IPS DF 6.9 (cell line): ENCODE results near the gene RBM20.
"Not testable (repeated sequence)": the region's sequence is repeated elsewhere in the genome, so short reads cannot be mapped to it uniquely, and the experiment has no call there.

Experiments used
- DNase-seq: peaks from one replicate; pipeline ENCODE4 v3.0.0-alpha.2; 2013; ENCODE audit warnings: low read depth, low spot score
- H3K27ac ChIP-seq: one replicate; pipeline ENCODE4 v1.5.1; 2013; ENCODE audit warnings: low read length, control low read depth
- H3K27me3 ChIP-seq: 2 replicates; pipeline ENCODE4 v1.6.1; 2013; ENCODE audit warnings: mild to moderate bottlenecking, low read length; ENCODE audit not compliant: control insufficient read depth, insufficient read depth
- H3K36me3 ChIP-seq: 2 replicates; pipeline ENCODE4 v1.6.1; 2013; ENCODE audit warnings: low read length; ENCODE audit not compliant: control insufficient read depth, insufficient read depth
- H3K4me1 ChIP-seq: 2 replicates; pipeline ENCODE4 v1.6.1; 2013; ENCODE audit warnings: low read length; ENCODE audit not compliant: control insufficient read depth, insufficient read depth
- H3K4me3 ChIP-seq: 2 replicates; pipeline ENCODE4 v1.5.1; 2013; ENCODE audit warnings: mild to moderate bottlenecking, low read length
- H3K9me3 ChIP-seq: 2 replicates; pipeline ENCODE4 v1.6.1; 2013; ENCODE audit warnings: low read length, inconsistent platforms; ENCODE audit not compliant: control insufficient read depth, insufficient read depth
- whole genome bisulfite sequencing: extraction: QIAGEN DNeasy Blood & Tissue Kit; methylation state at CpG from one replicate; pipeline ENCODE4 v1.1.7; 2013; ENCODE audit warnings: mixed read lengths, missing lambda C conversion rate; ENCODE audit not compliant: insufficient read length, insufficient coverage; 5-methylcytosine and 5-hydroxymethylcytosine counted together

The RBM20 gene

GRCh38 chr10:110660289-110660688, 16.2 kb downstream of the RBM20 start:
- H3K27me3 ChIP-seq, H3K4me3 ChIP-seq, DNase-seq, H3K36me3 ChIP-seq, H3K9me3 ChIP-seq, H3K27ac ChIP-seq, H3K4me1 ChIP-seq: not testable (repeated sequence)
- no CpG with 5 or more reads among the region's 8 CpGs for WGBS

DNA sequence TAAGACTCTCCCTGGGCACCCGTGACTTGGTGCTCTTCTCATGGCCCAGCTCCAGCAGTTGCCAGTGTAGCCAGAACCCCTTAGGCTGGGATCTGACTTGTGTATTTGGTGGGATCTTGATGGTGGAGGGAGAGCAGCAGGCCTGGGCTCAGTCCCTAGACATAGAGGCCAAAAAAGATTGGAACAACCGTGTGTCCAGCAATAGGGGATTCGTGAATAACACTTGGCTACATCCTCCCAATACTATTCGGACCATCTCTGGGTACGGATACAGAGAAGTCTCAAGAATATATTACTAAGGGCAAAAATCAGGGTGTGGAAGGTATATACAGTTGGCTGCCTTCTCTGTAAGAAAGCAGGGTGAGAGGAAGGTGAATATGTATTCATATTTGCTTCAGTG, 17.2 kb downstream of the RBM20 start:
- Histone ChIP-seq H3K27me3 (no peaks in the 10 kb centered on the region), H3K27ac (no peak overlapping the region), H3K4me1 (no peaks in the 10 kb centered on the region), H3K36me3 (no peaks in the 10 kb centered on the region), H3K9me3 (no peaks in the 10 kb centered on the region), H3K4me3 (no peak overlapping the region)
- WGBS = no CpG with 5 or more reads among the region's 5 CpGs
- DNase-seq = no peak

DNA sequence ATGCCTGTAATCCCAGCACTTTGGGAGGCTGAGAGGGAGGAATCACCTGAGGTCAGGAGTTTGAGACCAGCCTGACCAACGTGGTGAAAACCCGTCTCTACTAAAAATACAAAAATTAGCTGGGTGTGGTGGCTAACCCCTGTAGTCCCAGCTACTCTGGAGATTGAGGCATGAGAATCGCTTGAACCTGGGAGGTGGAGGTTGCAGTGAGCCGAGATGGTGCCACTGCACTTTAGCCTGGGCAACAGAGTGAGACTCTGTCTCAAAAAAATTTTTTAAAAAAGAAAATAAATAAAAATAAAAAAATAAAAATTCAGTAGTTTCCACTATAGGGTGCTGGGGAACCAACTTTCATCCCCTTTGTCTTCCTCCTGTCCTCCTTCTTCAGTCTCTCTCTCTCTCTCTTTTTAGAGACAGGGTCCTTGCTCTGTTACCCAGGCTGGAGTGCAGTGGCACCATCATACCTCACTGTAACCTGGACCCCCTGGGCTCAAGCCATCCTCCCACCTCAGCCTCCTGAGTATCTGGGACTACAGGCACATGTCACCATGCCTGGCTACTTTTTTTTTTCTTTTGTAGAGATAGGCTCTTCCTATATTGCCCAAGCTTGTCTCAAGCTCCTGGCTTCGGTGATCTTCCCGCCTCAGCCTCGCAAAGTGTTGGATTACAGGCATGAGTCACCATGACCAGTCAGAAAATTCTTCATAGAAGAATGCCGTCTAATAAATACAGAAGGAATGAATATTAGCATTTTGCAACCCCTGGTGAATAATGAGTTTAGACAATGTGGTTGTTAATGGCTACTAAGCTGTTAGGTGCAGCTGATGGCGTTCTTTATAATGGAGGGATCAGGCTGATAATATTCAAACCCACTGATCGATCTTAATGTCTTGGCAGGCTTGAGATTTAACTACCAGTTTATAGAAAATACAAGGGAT, 20.6 kb downstream of the RBM20 start:
- DNase-seq = no peak

GRCh38 chr10:110666259-110666658, 22.1 kb downstream of the RBM20 start:
- H3K9me3 ChIP-seq, H3K36me3 ChIP-seq, H3K4me3 ChIP-seq, DNase-seq, H3K27me3 ChIP-seq, H3K4me1 ChIP-seq, H3K27ac ChIP-seq: not testable (repeated sequence)
- WGBS = no CpG with 5 or more reads among the region's 2 CpGs

More for the DNA sequence above, 20.6 kb downstream of the RBM20 start:
- Histone ChIP-seq H3K27ac (no peak overlapping the region), H3K4me3 (no peak overlapping the region), H3K36me3 (no peaks in the 10 kb centered on the region), H3K9me3 (no peaks in the 10 kb centered on the region), H3K4me1 (peaks cover 6% of the 10 kb centered on the region; the same call in 1 of the 2 replicates), H3K27me3 (peaks cover 2% of the 10 kb centered on the region; the same call in 1 of the 2 replicates)
- no CpG with 5 or more reads among the region's 10 CpGs for WGBS

- Histone ChIP-seq H3K27ac (no peak overlapping the region), H3K27me3 (peaks cover 7% of the 10 kb centered on the region; the same call in 1 of the 2 replicates), H3K9me3 (no peaks in the 10 kb centered on the region), H3K4me1 (peaks cover 6% of the 10 kb centered on the region; the same call in 1 of the 2 replicates), H3K36me3 (no peaks in the 10 kb centered on the region), H3K4me3 (no peak overlapping the region)
- no CpG with 5 or more reads among the region's 3 CpGs for WGBS
- no peak for DNase-seq
These were observed 22.5 kb downstream of the RBM20 start for GRCh38 chr10:110666673-110667072.

- no peak for DNase-seq
- Histone ChIP-seq H3K4me3 (no peak overlapping the region), H3K36me3 (no peaks in the 10 kb centered on the region), H3K27ac (no peak overlapping the region), H3K27me3 (peaks cover 12% of the 10 kb centered on the region; the same call in 1 of the 2 replicates), H3K4me1 (peaks cover 6% of the 10 kb centered on the region; the same call in 1 of the 2 replicates), H3K9me3 (no peaks in the 10 kb centered on the region)
- no CpG with 5 or more reads among the region's 9 CpGs for WGBS
These were observed 23.6 kb downstream of the RBM20 start for GRCh38 chr10:110667620-110668343.

GRCh38 chr10:110668443-110668842, 24.3 kb downstream of the RBM20 start:
- no peaks in the 10 kb centered on the region for H3K9me3 ChIP-seq
- DNase-seq = no peak
- no peak overlapping the region for H3K4me3 ChIP-seq
- WGBS = no CpG with 5 or more reads among the region's 5 CpGs
- H3K4me1 ChIP-seq = peaks cover 6% of the 10 kb centered on the region; the same call in 1 of the 2 replicates
- H3K27ac ChIP-seq = no peak overlapping the region
- H3K27me3 ChIP-seq = peaks cover 12% of the 10 kb centered on the region; the same call in 1 of the 2 replicates
- no peaks in the 10 kb centered on the region for H3K36me3 ChIP-seq

- DNase-seq = no peak
These were observed 26.2 kb downstream of the RBM20 start for GRCh38 chr10:110670335-110670734.

GRCh38 chr10:110671788-110672579, 27.8 kb downstream of the RBM20 start:
- Histone ChIP-seq H3K4me3 (peak overlapping the region; percentile 34; the same call in 1 of the 2 replicates), H3K4me1 (peaks cover 6% of the 10 kb centered on the region; the same call in 1 of the 2 replicates), H3K27ac (no peak overlapping the region), H3K9me3 (no peaks in the 10 kb centered on the region), H3K27me3 (peaks cover 12% of the 10 kb centered on the region; the same call in 1 of the 2 replicates), H3K36me3 (no peaks in the 10 kb centered on the region)
- DNase-seq = no peak
- no CpG with 5 or more reads among the region's 47 CpGs for WGBS

More at GRCh38 chr10:110670335-110670734, 26.2 kb downstream of the RBM20 start:
- Histone ChIP-seq H3K4me1 (peaks cover 6% of the 10 kb centered on the region; the same call in 1 of the 2 replicates), H3K27me3 (peaks cover 12% of the 10 kb centered on the region; the same call in 1 of the 2 replicates), H3K9me3 (no peaks in the 10 kb centered on the region), H3K27ac (no peak overlapping the region), H3K36me3 (no peaks in the 10 kb centered on the region), H3K4me3 (no peak overlapping the region)
- no CpG with 5 or more reads among the region's 6 CpGs for WGBS

- WGBS = no CpG with 5 or more reads among the region's 12 CpGs
- H3K36me3 ChIP-seq = no peaks in the 10 kb centered on the region
- H3K27ac ChIP-seq = no peak overlapping the region
- no peaks in the 10 kb centered on the region for H3K9me3 ChIP-seq
- H3K27me3 ChIP-seq = peaks cover 12% of the 10 kb centered on the region; the same call in 1 of the 2 replicates
- H3K4me3 ChIP-seq = peak overlapping the region; percentile 34; the same call in 1 of the 2 replicates
- DNase-seq = no peak
- peaks cover 2% of the 10 kb centered on the region; the same call in 1 of the 2 replicates for H3K4me1 ChIP-seq
These were observed 28.4 kb downstream of the RBM20 start for GRCh38 chr10:110672580-110672919.
